ENCODE data around the gene PCDHA12.
A peak's percentile ranks its signal among the peaks of the same experiment; 100 is the strongest.
"Not testable (repeated sequence)": the region's sequence is repeated elsewhere in the genome, so short reads cannot be mapped to it uniquely, and the experiment has no call there.

The PCDHA12 gene

GRCh38 chr5:140862441-140863295 lies 12.4 kb upstream of the PCDHA12 start:
- no peak for DNase-seq

GRCh38 chr5:140868721-140869554 lies 6.2 kb upstream of the PCDHA12 start, which contains the start of gene PCDHA11:
TSS of gene PCDHA11 (plus strand) at chr5:140868957. CDS start at chr5:140869104, 147 bp downstream.
- DNase-seq = no peak

- DNase-seq = no peak
These were observed 5.6 kb upstream of the PCDHA12 start for GRCh38 chr5:140869555-140869886.

- no peak for DNase-seq
These were observed 4.6 kb upstream of the PCDHA12 start for GRCh38 chr5:140870221-140871201.

- not testable (repeated sequence) for DNase-seq
These were observed 1.6 kb downstream of the PCDHA12 start for GRCh38 chr5:140876541-140877261.

- DNase-seq = no peak
These were observed 2.1 kb downstream of the PCDHA12 start for GRCh38 chr5:140877262-140877581.

- DNase-seq = no peak
These were observed 6.9 kb downstream of the PCDHA12 start, which contains the start of gene PCDHA13 for GRCh38 chr5:140881889-140882590. TSS of gene PCDHA13 (plus strand) at chr5:140882124. CDS start at chr5:140882269, 145 bp downstream.

GRCh38 chr5:140882591-140882899 lies 7.4 kb downstream of the PCDHA12 start:
- DNase-seq = no peak

- no peak for DNase-seq
These were observed 8.3 kb downstream of the PCDHA12 start for GRCh38 chr5:140883373-140883772.

- DNase-seq = no peak
These were observed 9.0 kb downstream of the PCDHA12 start for GRCh38 chr5:140883927-140884697.

- no peak for DNase-seq
These were observed 41.2 kb downstream of the PCDHA12 start for GRCh38 chr5:140916325-140916724.

- DNase-seq = no peak
These were observed 48.5 kb downstream of the PCDHA12 start for GRCh38 chr5:140923601-140924000.

GRCh38 chr5:140925806-140926442 lies 50.8 kb downstream of the PCDHA12 start, which contains the start of gene PCDHAC1:
TSS of gene PCDHAC1 (plus strand) at chr5:140926299. CDS start at chr5:140926893, 594 bp downstream.
- no peak for DNase-seq

GRCh38 chr5:140926443-140927227 lies 51.5 kb downstream of the PCDHA12 start:
- peak; percentile 47 for DNase-seq

GRCh38 chr5:140927228-140927573 lies 52.1 kb downstream of the PCDHA12 start:
- DNase-seq = no peak
